GM06990 (cell line): ENCODE results near the gene CUL2.

ENCODE experiments used
- DNase-seq: peaks from one replicate; pipeline ENCODE4 v3.0.0-alpha.2; 2011; ENCODE audit not compliant: insufficient read length; ENCODE audit errors: extremely low read depth
- H3K27me3 ChIP-seq: replicated peaks from 2 replicates; pipeline ENCODE4 v1.6.0; 2011; ENCODE audit warnings: low read length; ENCODE audit not compliant: control insufficient read depth, insufficient read depth
- H3K36me3 ChIP-seq: 2 replicates; pipeline ENCODE4 v1.5.1; 2011; ENCODE audit warnings: low read length; ENCODE audit not compliant: control insufficient read depth, insufficient read depth
- H3K4me3 ChIP-seq: replicated peaks from 2 replicates; pipeline ENCODE4 v1.5.1; 2011; ENCODE audit warnings: low read depth, mild to moderate bottlenecking, control low read depth, low read length
- CTCF ChIP-seq: IDR thresholded peaks from 2 replicates; pipeline ENCODE4 v1.5.1; 2011; ENCODE audit warnings: low read length, control low read depth, mild to moderate bottlenecking, inconsistent platforms; ENCODE audit not compliant: insufficient read depth, poor library complexity, severe bottlenecking

The CUL2 gene

GRCh38 chr10:35124540-35124939 lies 34.4 kb upstream of the CUL2 start:
- DNase-seq = no peak
- Histone ChIP-seq H3K36me3 (no peaks in the 10 kb centered on the region), H3K4me3 (no peak overlapping the region), H3K27me3 (no peaks in the 10 kb centered on the region)
- no peak for TF ChIP-seq CTCF

- no peak for TF ChIP-seq CTCF
- Histone ChIP-seq H3K4me3 (no peak overlapping the region), H3K36me3 (no peaks in the 10 kb centered on the region), H3K27me3 (no peaks in the 10 kb centered on the region)
- DNase-seq = no peak
Observed at GRCh38 chr10:35119378-35119777, 29.2 kb upstream of the CUL2 start.

- no peak overlapping the region for H3K4me3 ChIP-seq
- no peak for TF ChIP-seq CTCF
- no peaks in the 10 kb centered on the region for H3K27me3 ChIP-seq
- no peak for DNase-seq
- H3K36me3 ChIP-seq = no peaks in the 10 kb centered on the region
Observed at GRCh38 chr10:35112571-35112970, 22.4 kb upstream of the CUL2 start.

GRCh38 chr10:35103882-35104281 lies 13.7 kb upstream of the CUL2 start:
- no peak for TF ChIP-seq CTCF
- DNase-seq = no peak
- Histone ChIP-seq H3K4me3 (no peak overlapping the region), H3K36me3 (no peaks in the 10 kb centered on the region), H3K27me3 (no peaks in the 10 kb centered on the region)

- H3K27me3 ChIP-seq = no peaks in the 10 kb centered on the region; the same call in 1 of the 2 replicates
- no peak for TF ChIP-seq CTCF
- no peaks in the 10 kb centered on the region for H3K36me3 ChIP-seq
- H3K4me3 ChIP-seq = no peak overlapping the region
- DNase-seq = no peak
Observed at GRCh38 chr10:35097510-35097909, 7.4 kb upstream of the CUL2 start.

GRCh38 chr10:35096312-35096711 lies 6.2 kb upstream of the CUL2 start:
- DNase-seq = no peak
- no peaks in the 10 kb centered on the region; the same call in 1 of the 2 replicates for H3K27me3 ChIP-seq
- TF ChIP-seq CTCF = no peak

More at GRCh38 chr10:35096312-35096711, 6.2 kb upstream of the CUL2 start:
- Histone ChIP-seq H3K36me3 (no peaks in the 10 kb centered on the region), H3K4me3 (no peak overlapping the region)
